Measurements from ENCODE around the gene OR2M3. TPM values are rescaled to one million over a fixed set of nuclear protein-coding genes. Genes with fewer than 3 reads are reported as not detected.
"Not testable (repeated sequence)": the region's sequence is repeated elsewhere in the genome, so short reads cannot be mapped to it uniquely, and the experiment has no call there.

OR2M3 gene
- total RNA-seq, 1 experiment from 2014 or later: not detected

DNA sequence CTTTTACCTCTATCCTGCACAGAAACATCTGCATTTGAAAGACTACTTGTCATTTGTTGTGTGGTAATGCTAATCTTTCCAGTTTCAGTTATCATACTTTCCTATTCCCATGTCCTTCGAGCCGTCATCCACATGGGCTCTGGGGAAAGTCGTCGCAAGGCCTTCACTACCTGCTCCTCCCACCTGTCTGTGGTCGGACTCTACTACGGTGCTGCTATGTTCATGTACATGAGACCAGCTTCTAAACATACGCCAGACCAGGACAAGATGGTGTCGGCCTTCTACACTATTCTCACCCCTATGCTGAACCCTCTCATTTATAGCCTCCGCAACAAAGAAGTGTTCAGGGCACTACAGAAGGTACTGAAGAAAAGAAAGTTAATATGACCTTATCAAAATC is 42.4 kb downstream of the OR2M3 start:
- no peak for DNase-seq
- Histone ChIP-seq H3K36me3 (replicated peaks; ENCODE audit: control insufficient read depth, insufficient read depth, low read length) (no peaks in the 10 kb centered on the region), H3K27me3 (ENCODE audit: control insufficient read depth, insufficient read depth, low read length) (no peaks in the 10 kb centered on the region), H3K4me3 (ENCODE audit: insufficient read depth, low read depth, low read length) (no peak overlapping the region)

DNA sequence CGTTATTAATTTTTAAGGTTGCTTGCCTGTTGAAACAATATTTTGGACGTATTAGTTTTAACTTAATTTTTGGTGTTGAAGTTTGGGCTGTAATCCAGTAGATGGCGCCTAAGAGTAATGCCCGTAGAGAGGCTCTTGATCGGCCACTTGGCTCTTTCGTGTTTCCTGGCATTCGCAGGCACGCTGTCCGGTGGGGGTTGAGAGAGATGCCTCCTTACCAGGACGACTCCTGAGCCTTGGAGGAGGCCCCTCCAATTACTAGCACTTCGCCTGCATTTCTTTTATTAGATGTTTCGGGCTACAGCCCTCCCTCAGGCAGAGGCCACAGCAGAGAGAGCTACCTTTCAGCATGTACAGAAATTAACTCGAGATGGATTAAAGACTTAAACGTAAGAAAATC is 46.1 kb downstream of the OR2M3 start:
- H3K36me3 ChIP-seq (replicated peaks; ENCODE audit: control insufficient read depth, insufficient read depth, low read length): no peaks in the 10 kb centered on the region
- H3K27me3 ChIP-seq (ENCODE audit: control insufficient read depth, insufficient read depth, low read length): no peaks in the 10 kb centered on the region
- peak; percentile 24 for DNase-seq
- no peak overlapping the region for H3K4me3 ChIP-seq (ENCODE audit: insufficient read depth, low read depth, low read length)

DNA sequence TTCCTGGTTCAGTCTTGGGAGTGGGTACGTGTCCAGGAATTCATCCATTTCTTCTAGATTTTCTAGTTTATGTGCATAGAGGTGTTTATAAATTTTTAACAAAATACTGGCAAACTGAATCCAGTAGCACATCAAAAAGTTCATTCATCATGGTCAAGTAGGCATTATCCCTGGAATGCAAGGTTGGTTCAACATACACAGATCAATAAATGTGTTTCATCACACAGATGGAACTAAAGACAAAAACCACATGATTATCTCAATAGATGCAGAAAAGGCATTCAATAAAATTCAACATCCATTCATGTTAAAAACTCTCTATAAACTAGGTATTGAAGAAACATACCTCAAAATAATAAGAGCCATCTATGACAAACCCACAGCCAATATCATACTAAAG is 62.2 kb downstream of the OR2M3 start:
- not testable (repeated sequence) for H3K4me3 ChIP-seq (ENCODE audit: insufficient read depth, low read depth, low read length); H3K36me3 ChIP-seq (replicated peaks; ENCODE audit: control insufficient read depth, insufficient read depth, low read length); H3K27me3 ChIP-seq (ENCODE audit: control insufficient read depth, insufficient read depth, low read length); DNase-seq

Other genes starting within 250 kb of the OR2M3 start
- gene OR2L8, start 248.4 kb upstream of the OR2M3 start, total RNA-seq (2014; rRNA removed; shearing (Covaris generic)): not detected in 2 replicates
- gene OR2AK2, start 232.0 kb upstream of the OR2M3 start, total RNA-seq (2014; rRNA removed; shearing (Covaris generic)): not detected in 2 replicates
- not detected in 2 replicates for gene OR2L5, start 183.6 kb upstream of the OR2M3 start, total RNA-seq (2014; rRNA removed; shearing (Covaris generic))
- not detected in 2 replicates for gene OR2L2, start 167.2 kb upstream of the OR2M3 start, total RNA-seq (2014; rRNA removed; shearing (Covaris generic))
- not detected in 2 replicates for gene OR2L3, start 150.4 kb upstream of the OR2M3 start, total RNA-seq (2014; rRNA removed; shearing (Covaris generic))
- not detected in 2 replicates for gene OR2L13, start 102.1 kb upstream of the OR2M3 start, total RNA-seq (2014; rRNA removed; shearing (Covaris generic))
- not detected in 2 replicates for gene OR2M5, start 52.1 kb upstream of the OR2M3 start, total RNA-seq (2014; rRNA removed; shearing (Covaris generic))
- not detected in 2 replicates for gene OR2M2, start 22.4 kb upstream of the OR2M3 start, total RNA-seq (2014; rRNA removed; shearing (Covaris generic))
- not detected in 2 replicates for gene OR2M4, start 34.2 kb downstream of the OR2M3 start, total RNA-seq (2014; rRNA removed; shearing (Covaris generic))
- gene OR2T33, start 80.7 kb downstream of the OR2M3 start, total RNA-seq (2014; rRNA removed; shearing (Covaris generic)): not detected in 2 replicates
- gene OR2T12, start 106.2 kb downstream of the OR2M3 start, total RNA-seq (2014; rRNA removed; shearing (Covaris generic)): not detected in 2 replicates
- gene OR2M7, start 127.3 kb downstream of the OR2M3 start, total RNA-seq (2014; rRNA removed; shearing (Covaris generic)): not detected in 2 replicates
- not detected in 2 replicates for gene OR14C36, start 151.5 kb downstream of the OR2M3 start, total RNA-seq (2014; rRNA removed; shearing (Covaris generic))
- gene OR2T4, start 164.4 kb downstream of the OR2M3 start, total RNA-seq (2014; rRNA removed; shearing (Covaris generic)): not detected in 2 replicates
- not detected in 2 replicates for gene OR2T6, start 178.5 kb downstream of the OR2M3 start, total RNA-seq (2014; rRNA removed; shearing (Covaris generic))
- not detected in 2 replicates for gene OR2T1, start 205.8 kb downstream of the OR2M3 start, total RNA-seq (2014; rRNA removed; shearing (Covaris generic))
- not detected in 2 replicates for gene OR2T2, start 248.4 kb downstream of the OR2M3 start, total RNA-seq (2014; rRNA removed; shearing (Covaris generic))

Data from H7 (cell line).